BLaER1 treated with 17β-estradiol and CSF1 and Interleukin-3, amounts not matched to agents 10 nM and 100 nM (cell line): Measurements from ENCODE around the gene AFP.

Experiments used
- H3K27ac ChIP-seq, 11 experiments: shearing (Covaris generic); formaldehyde crosslinking; 2 replicates each; pipeline ENCODE4 v1.8.1; 2022
- H3K27me3 ChIP-seq, 11 experiments: shearing (Covaris generic); formaldehyde crosslinking; 2 replicates each; pipeline ENCODE4 v1.8.1; 2022
- H3K36me3 ChIP-seq, 11 experiments: shearing (Covaris generic); formaldehyde crosslinking; 2 replicates each; pipeline ENCODE4 v1.8.1; 2022
- H3K4me1 ChIP-seq, 10 experiments: shearing (Covaris generic); formaldehyde crosslinking; 2 replicates each; pipeline ENCODE4 v1.8.1; 2022
- H3K4me2 ChIP-seq, 11 experiments: shearing (Covaris generic); formaldehyde crosslinking; 2 replicates each; pipeline ENCODE4 v1.8.1; 2022
- H3K4me3 ChIP-seq, 10 experiments: shearing (Covaris generic); formaldehyde crosslinking; 2 replicates each; pipeline ENCODE4 v1.8.1; 2022
- H3K9ac ChIP-seq, 11 experiments: shearing (Covaris generic); formaldehyde crosslinking; 2 replicates each; pipeline ENCODE4 v1.8.1; 2022
- H3K9me3 ChIP-seq, 11 experiments: shearing (Covaris generic); formaldehyde crosslinking; replicated peaks in 1 of 11; 2 replicates each; pipeline ENCODE4 v1.8.1; 2022
- H4K20me1 ChIP-seq, 11 experiments: shearing (Covaris generic); formaldehyde crosslinking; 2 replicates each; pipeline ENCODE4 v1.8.1; 2022
- Cebpa-rat ChIP-seq, 11 experiments: shearing (Covaris generic); IDR thresholded peaks; 2 replicates each; pipeline ENCODE4 v1.8.1; 2022

Gene AFP

GRCh38 chr4:73445383-73446335 lies 9.6 kb downstream of the AFP start:
- no peaks in the 10 kb centered on the region for H4K20me1 ChIP-seq
- TF ChIP-seq Cebpa-rat (IDR thresholded peaks at IDR 0.05): no peak
- H3K4me1 ChIP-seq: no peaks in the 10 kb centered on the region
- H3K4me3 ChIP-seq: no peak overlapping the region
- H3K4me2 ChIP-seq: no peak overlapping the region
- H3K27me3 ChIP-seq: no peaks in the 10 kb centered on the region
- no peak overlapping the region for H3K27ac ChIP-seq
- H3K9me3 ChIP-seq: no peaks in the 10 kb centered on the region
- no peaks in the 10 kb centered on the region for H3K36me3 ChIP-seq
- H3K9ac ChIP-seq: no peak overlapping the region

GRCh38 chr4:73446336-73446938 lies 10.4 kb downstream of the AFP start:
- no peak overlapping the region for H3K9ac ChIP-seq
- TF ChIP-seq Cebpa-rat (IDR thresholded peaks at IDR 0.05): no peak
- H3K9me3 ChIP-seq: no peaks in the 10 kb centered on the region
- no peak overlapping the region for H3K4me3 ChIP-seq
- H3K27ac ChIP-seq: no peak overlapping the region
- no peaks in the 10 kb centered on the region for H3K4me1 ChIP-seq
- H3K4me2 ChIP-seq: no peak overlapping the region
- no peaks in the 10 kb centered on the region for H4K20me1 ChIP-seq
- H3K27me3 ChIP-seq: no peaks in the 10 kb centered on the region
- no peaks in the 10 kb centered on the region for H3K36me3 ChIP-seq

- no peak for TF ChIP-seq Cebpa-rat (IDR thresholded peaks at IDR 0.05)
Observed at GRCh38 chr4:73447671-73448070, 11.7 kb downstream of the AFP start.

GRCh38 chr4:73448448-73449203 lies 12.6 kb downstream of the AFP start:
- H3K27ac ChIP-seq: no peak overlapping the region

More at GRCh38 chr4:73447671-73448070, 11.7 kb downstream of the AFP start:
- no peaks in the 10 kb centered on the region for H4K20me1 ChIP-seq
- no peak overlapping the region for H3K9ac ChIP-seq
- H3K27me3 ChIP-seq: no peaks in the 10 kb centered on the region
- no peaks in the 10 kb centered on the region for H3K4me1 ChIP-seq
- no peaks in the 10 kb centered on the region for H3K36me3 ChIP-seq
- H3K9me3 ChIP-seq: no peaks in the 10 kb centered on the region
- H3K4me3 ChIP-seq: no peak overlapping the region
- no peak overlapping the region for H3K27ac ChIP-seq
- H3K4me2 ChIP-seq: no peak overlapping the region

GRCh38 chr4:73450398-73451004 lies 14.5 kb downstream of the AFP start:
- Histone ChIP-seq H3K27ac (no peak overlapping the region), H3K27me3 (no peaks in the 10 kb centered on the region), H3K4me1 (no peaks in the 10 kb centered on the region), H3K9me3 (no peaks in the 10 kb centered on the region), H3K9ac (no peak overlapping the region), H3K4me2 (no peak overlapping the region), H3K36me3 (no peaks in the 10 kb centered on the region), H4K20me1 (no peaks in the 10 kb centered on the region), H3K4me3 (no peak overlapping the region)
- TF ChIP-seq Cebpa-rat (IDR thresholded peaks at IDR 0.05): no peak

More at GRCh38 chr4:73448448-73449203, 12.6 kb downstream of the AFP start:
- TF ChIP-seq Cebpa-rat (IDR thresholded peaks at IDR 0.05): no peak
- Histone ChIP-seq H3K4me1 (no peaks in the 10 kb centered on the region), H3K9ac (no peak overlapping the region), H3K4me2 (no peak overlapping the region), H3K9me3 (no peaks in the 10 kb centered on the region), H4K20me1 (no peaks in the 10 kb centered on the region), H3K4me3 (no peak overlapping the region), H3K27me3 (no peaks in the 10 kb centered on the region), H3K36me3 (no peaks in the 10 kb centered on the region)

- no peak for TF ChIP-seq Cebpa-rat (IDR thresholded peaks at IDR 0.05)
- Histone ChIP-seq H3K27ac (no peak overlapping the region), H3K4me3 (no peak overlapping the region), H3K9ac (no peak overlapping the region), H3K36me3 (no peaks in the 10 kb centered on the region), H3K4me1 (no peaks in the 10 kb centered on the region), H3K27me3 (no peaks in the 10 kb centered on the region), H3K4me2 (no peak overlapping the region), H4K20me1 (no peaks in the 10 kb centered on the region), H3K9me3 (no peaks in the 10 kb centered on the region)
Observed at GRCh38 chr4:73451404-73451803, 15.4 kb downstream of the AFP start.

- Histone ChIP-seq H3K27me3 (no peaks in the 10 kb centered on the region), H3K4me2 (no peak overlapping the region), H3K27ac (no peak overlapping the region), H3K9ac (no peak overlapping the region), H3K4me3 (no peak overlapping the region), H3K36me3 (no peaks in the 10 kb centered on the region), H3K4me1 (no peaks in the 10 kb centered on the region), H4K20me1 (no peaks in the 10 kb centered on the region), H3K9me3 (no peaks in the 10 kb centered on the region)
- TF ChIP-seq Cebpa-rat (IDR thresholded peaks at IDR 0.05): no peak
Observed at GRCh38 chr4:73451981-73452747, 16.1 kb downstream of the AFP start.

- Histone ChIP-seq H3K36me3 (no peaks in the 10 kb centered on the region), H3K27ac (no peak overlapping the region), H3K4me1 (no peaks in the 10 kb centered on the region), H3K9ac (no peak overlapping the region), H3K27me3 (no peaks in the 10 kb centered on the region), H3K4me2 (no peak overlapping the region), H3K9me3 (no peaks in the 10 kb centered on the region), H3K4me3 (no peak overlapping the region), H4K20me1 (no peaks in the 10 kb centered on the region)
- TF ChIP-seq Cebpa-rat (IDR thresholded peaks at IDR 0.05): no peak
Observed at GRCh38 chr4:73452953-73453700, 17.1 kb downstream of the AFP start.
